Glutamatergic neuron (in vitro differentiated cells): ENCODE results near the gene PHF12. TPM values are rescaled to one million over a fixed set of nuclear protein-coding genes. Genes with fewer than 3 reads are reported as not detected.

Experiments
- DNase-seq: peaks from one replicate; pipeline ENCODE4 v3.0.0; 2022
- H3K27ac Mint-ChIP-seq: one replicate; pipeline ENCODE4 v1.8.0; 2020; ENCODE audit warnings: mild to moderate bottlenecking, mixed read lengths, inconsistent platforms; ENCODE audit not compliant: unreplicated experiment
- H3K27me3 Mint-ChIP-seq: one replicate; pipeline ENCODE4 v1.8.0; 2020; ENCODE audit warnings: mild to moderate bottlenecking, moderate library complexity, mixed read lengths, inconsistent platforms; ENCODE audit not compliant: unreplicated experiment
- H3K36me3 Mint-ChIP-seq: one replicate; pipeline ENCODE4 v1.8.0; 2020; ENCODE audit warnings: mild to moderate bottlenecking, mixed read lengths, inconsistent platforms; ENCODE audit not compliant: unreplicated experiment
- H3K4me1 Mint-ChIP-seq: one replicate; pipeline ENCODE4 v1.8.0; 2020; ENCODE audit warnings: mild to moderate bottlenecking, low read depth, mixed read lengths, inconsistent platforms; ENCODE audit not compliant: unreplicated experiment
- H3K4me3 Mint-ChIP-seq: one replicate; pipeline ENCODE4 v1.8.0; 2020; ENCODE audit warnings: mild to moderate bottlenecking, mixed read lengths, inconsistent platforms; ENCODE audit not compliant: unreplicated experiment
- H3K9me3 Mint-ChIP-seq: one replicate; pipeline ENCODE4 v1.8.0; 2020; ENCODE audit warnings: mild to moderate bottlenecking, moderate library complexity, mixed read lengths, inconsistent platforms; ENCODE audit not compliant: unreplicated experiment
- total RNA-seq: library from RNA; stranded (reverse); fragmentation: NEBNext Ultra II Directional; extraction: Animal tissue kit (Norgen Biotek cat#: 25700); gene quantifications from one replicate; pipeline ENCODE4 v1.2.1, GENCODE V29; 2021; ENCODE audit not compliant: unreplicated experiment
- TF ChIP-seq, protein P1 (sequence below): fragments of 200-600 bp; sonication (generic); IDR thresholded peaks from one replicate; pipeline ENCODE4 v1.5.0; 2021; ENCODE audit not compliant: partially characterized antibody, unreplicated experiment

PHF12 gene
- total RNA-seq, 1 donor from 2014 or later = 59.8 TPM

GRCh38 chr17:28944862-28945741, 6.2 kb downstream of the PHF12 start:
- Mint-ChIP-seq H3K27ac (no peak overlapping the region), H3K4me3 (no peak overlapping the region)

DNA sequence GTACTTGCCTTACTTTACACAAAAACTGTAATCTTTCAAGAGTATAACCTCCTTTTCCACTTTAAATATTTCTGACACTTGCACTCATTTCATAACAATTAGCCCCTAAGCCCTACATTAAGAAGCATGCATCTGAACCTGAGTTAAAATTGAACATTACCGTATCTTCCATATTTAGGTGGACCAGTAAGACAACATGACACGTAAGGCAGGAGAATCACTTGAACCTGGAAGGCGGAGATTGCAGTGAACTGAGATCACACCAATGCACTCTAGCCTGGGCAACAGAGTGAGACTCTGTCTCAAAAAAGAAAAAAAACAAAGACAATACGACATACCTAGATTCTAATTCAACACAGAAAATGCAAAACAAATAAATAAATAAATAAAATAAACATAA, 7.0 kb downstream of the PHF12 start:
- Mint-ChIP-seq H3K27me3 (peaks cover 6% of the 10 kb centered on the region), H3K4me1 (peaks cover 42% of the 10 kb centered on the region), H3K36me3 (no peaks in the 10 kb centered on the region), H3K4me3 (no peak overlapping the region), H3K9me3 (peaks cover 8% of the 10 kb centered on the region), H3K27ac (no peak overlapping the region)
- TF ChIP-seq, protein P1, sequence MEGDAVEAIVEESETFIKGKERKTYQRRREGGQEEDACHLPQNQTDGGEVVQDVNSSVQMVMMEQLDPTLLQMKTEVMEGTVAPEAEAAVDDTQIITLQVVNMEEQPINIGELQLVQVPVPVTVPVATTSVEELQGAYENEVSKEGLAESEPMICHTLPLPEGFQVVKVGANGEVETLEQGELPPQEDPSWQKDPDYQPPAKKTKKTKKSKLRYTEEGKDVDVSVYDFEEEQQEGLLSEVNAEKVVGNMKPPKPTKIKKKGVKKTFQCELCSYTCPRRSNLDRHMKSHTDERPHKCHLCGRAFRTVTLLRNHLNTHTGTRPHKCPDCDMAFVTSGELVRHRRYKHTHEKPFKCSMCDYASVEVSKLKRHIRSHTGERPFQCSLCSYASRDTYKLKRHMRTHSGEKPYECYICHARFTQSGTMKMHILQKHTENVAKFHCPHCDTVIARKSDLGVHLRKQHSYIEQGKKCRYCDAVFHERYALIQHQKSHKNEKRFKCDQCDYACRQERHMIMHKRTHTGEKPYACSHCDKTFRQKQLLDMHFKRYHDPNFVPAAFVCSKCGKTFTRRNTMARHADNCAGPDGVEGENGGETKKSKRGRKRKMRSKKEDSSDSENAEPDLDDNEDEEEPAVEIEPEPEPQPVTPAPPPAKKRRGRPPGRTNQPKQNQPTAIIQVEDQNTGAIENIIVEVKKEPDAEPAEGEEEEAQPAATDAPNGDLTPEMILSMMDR = no peak
- DNase-seq = no peak

More at GRCh38 chr17:28944862-28945741, 6.2 kb downstream of the PHF12 start:
- peaks cover 8% of the 10 kb centered on the region for H3K9me3 Mint-ChIP-seq
- no peak for DNase-seq
- H3K36me3 Mint-ChIP-seq = no peaks in the 10 kb centered on the region
- TF ChIP-seq, protein P1 = no peak
- H3K4me1 Mint-ChIP-seq = peaks cover 34% of the 10 kb centered on the region
- peaks cover 7% of the 10 kb centered on the region for H3K27me3 Mint-ChIP-seq

DNA sequence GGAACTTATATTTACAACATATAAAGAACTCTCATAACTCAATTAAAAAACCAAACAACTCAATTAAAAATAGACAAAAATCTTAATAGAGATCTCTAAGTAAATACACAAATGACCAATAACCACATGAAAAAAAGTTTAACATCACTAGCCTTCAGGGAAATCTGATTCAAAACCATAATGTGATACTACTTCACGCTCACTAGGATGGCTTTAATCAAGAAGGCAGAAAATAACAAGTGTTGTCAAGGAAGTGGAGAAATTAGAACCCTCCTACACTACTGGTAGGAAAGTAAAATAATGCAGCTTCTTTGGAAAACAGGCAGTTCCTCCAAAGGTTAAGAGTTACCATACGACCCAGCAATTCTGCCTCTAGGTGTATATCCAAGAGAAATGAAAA, 8.4 kb downstream of the PHF12 start:
- no peak for DNase-seq

DNA sequence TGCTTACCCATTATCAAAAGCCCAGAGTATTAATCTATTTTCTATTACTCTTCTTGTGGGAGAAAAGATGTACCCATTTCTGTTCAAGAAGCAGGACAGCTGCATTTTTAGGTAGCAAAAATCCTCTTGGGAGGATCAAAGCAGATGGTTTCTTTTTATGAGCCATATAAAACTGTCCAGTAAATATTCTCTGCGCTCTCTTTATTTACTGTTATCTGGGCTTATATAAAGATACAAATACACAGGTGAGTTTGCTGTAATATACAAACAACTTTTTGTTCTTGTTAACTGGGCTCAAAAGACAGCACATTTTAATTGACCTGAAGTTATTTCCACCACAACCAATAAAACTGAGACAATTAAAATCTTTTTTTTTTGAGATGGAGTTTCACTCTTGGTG, 10.1 kb downstream of the PHF12 start:
- H3K36me3 Mint-ChIP-seq = no peaks in the 10 kb centered on the region
- peak overlapping the region; percentile 68 for H3K27ac Mint-ChIP-seq
- TF ChIP-seq, protein P1 = no peak
- peaks cover 2% of the 10 kb centered on the region for H3K9me3 Mint-ChIP-seq
- peaks cover 3% of the 10 kb centered on the region for H3K27me3 Mint-ChIP-seq
- DNase-seq = no peak
- peak overlapping the region; percentile 66 for H3K4me3 Mint-ChIP-seq
- H3K4me1 Mint-ChIP-seq = peaks cover 45% of the 10 kb centered on the region

More for the DNA sequence above, 8.4 kb downstream of the PHF12 start:
- no peaks in the 10 kb centered on the region for H3K27me3 Mint-ChIP-seq
- H3K9me3 Mint-ChIP-seq = peaks cover 2% of the 10 kb centered on the region
- H3K4me3 Mint-ChIP-seq = no peak overlapping the region
- H3K4me1 Mint-ChIP-seq = peaks cover 43% of the 10 kb centered on the region
- TF ChIP-seq, protein P1 = no peak
- no peak overlapping the region for H3K27ac Mint-ChIP-seq
- no peaks in the 10 kb centered on the region for H3K36me3 Mint-ChIP-seq

- TF ChIP-seq, protein P1 = no peak
- peaks cover 3% of the 10 kb centered on the region for H3K27me3 Mint-ChIP-seq
- H3K4me1 Mint-ChIP-seq = peaks cover 48% of the 10 kb centered on the region
- peak overlapping the region; percentile 66 for H3K4me3 Mint-ChIP-seq
- no peaks in the 10 kb centered on the region for H3K36me3 Mint-ChIP-seq
- H3K9me3 Mint-ChIP-seq = peaks cover 2% of the 10 kb centered on the region
- H3K27ac Mint-ChIP-seq = peak overlapping the region; percentile 62
- peak; percentile 27 for DNase-seq
These were observed 10.6 kb downstream of the PHF12 start for GRCh38 chr17:28940675-28941074.
